RWPE1 (cell line): Measurements from ENCODE around the gene G6PD.
A peak's percentile ranks its signal among the peaks of the same experiment; 100 is the strongest.
"Not testable (repeated sequence)": the region's sequence is repeated elsewhere in the genome, so short reads cannot be mapped to it uniquely, and the experiment has no call there.

Source experiments
- CTCF ChIA-PET: fragments of 350-600 bp; sonication (Branson Sonifier 250); formaldehyde crosslinking; extraction: SDS; loops from one replicate; lab custom pipeline; 2021; lab: Yijun Ruan, JAX
- POLR2A ChIA-PET: fragments of 400-600 bp; formaldehyde crosslinking; extraction: SDS; loops from one replicate; lab custom pipeline; 2020; ENCODE audit warnings: antibody characterized with exemption; ENCODE audit not compliant: low non-redundant PET; lab: Yijun Ruan, JAX
- DNase-seq: peaks from one replicate; pipeline ENCODE4 v3.0.0; 2012; ENCODE audit warnings: low spot score
- H3K27ac ChIP-seq: fragments of 450-650 bp; 2 replicates; pipeline ENCODE4 v1.5.1; 2017
- CTCF ChIP-seq: fragments of 450-650 bp; conservative IDR thresholded peaks from 2 replicates; pipeline ENCODE4 v1.5.1; 2017; ENCODE audit warnings: low read depth, mild to moderate bottlenecking

Gene G6PD

GRCh38 chrX:154502989-154503388 is 43.7 kb downstream of the G6PD start:
- no peak for TF ChIP-seq CTCF
- no peak for DNase-seq
- CTCF ChIA-PET: no interaction called here
- POLR2A ChIA-PET: no interaction called here
- H3K27ac ChIP-seq: no peak overlapping the region

GRCh38 chrX:154502098-154502497 is 44.5 kb downstream of the G6PD start:
- POLR2A ChIA-PET: no interaction called here
- TF ChIP-seq CTCF: no peak

GRCh38 chrX:154501423-154501822 is 45.2 kb downstream of the G6PD start:
- CTCF ChIA-PET, H3K27ac ChIP-seq, POLR2A ChIA-PET, DNase-seq: not testable (repeated sequence)

More at GRCh38 chrX:154502098-154502497, 44.5 kb downstream of the G6PD start:
- H3K27ac ChIP-seq: no peak overlapping the region
- DNase-seq: no peak
- CTCF ChIA-PET: no interaction called here

GRCh38 chrX:154496591-154497137 is 50.0 kb downstream of the G6PD start:
- CTCF ChIA-PET, H3K27ac ChIP-seq, DNase-seq: not testable (repeated sequence)
- POLR2A ChIA-PET: interaction anchor here (0.7 kb wide), 1 partner anchor 265 kb away, joined by 3 read pairs; no protein-coding TSS in a partner anchor

- POLR2A ChIA-PET: no interaction called here
- CTCF ChIA-PET: no interaction called here
- no peak overlapping the region for H3K27ac ChIP-seq
- TF ChIP-seq CTCF: no peak
- DNase-seq: no peak
Observed at GRCh38 chrX:154495472-154495922, 51.1 kb downstream of the G6PD start.

GRCh38 chrX:154494715-154495114 is 51.9 kb downstream of the G6PD start:
- ChIA-PET POLR2A (no interaction called here), CTCF (no interaction called here)
- no peak for TF ChIP-seq CTCF
- no peak overlapping the region for H3K27ac ChIP-seq
- DNase-seq: no peak

- DNase-seq: peak; percentile 79
- POLR2A ChIA-PET: interaction anchor here (0.9 to 1.6 kb wide), 2 partner anchors 26 to 37 kb away, joined by 3 to 5 read pairs; partner anchors contain the start of gene FAM3A
- TF ChIP-seq CTCF: no peak
- CTCF ChIA-PET: no interaction called here
- peak within 1 kb of the TSS; percentile 83 for H3K27ac ChIP-seq
Observed at GRCh38 chrX:154490414-154491083, 56.1 kb downstream of the G6PD start, which contains the start of gene SLC10A3. Gene SLC10A3 (minus strand): TSS chrX:154490629. CDS start chrX:154488940, 1,689 bp downstream.
